HL-60/S4 treated with phorbol 12-myristate 13-acetate at 8.2 ng/mL for 4 days and 3 days (cell line): ENCODE measurements around the gene RECQL5.
"Not testable (repeated sequence)": the region's sequence is repeated elsewhere in the genome, so short reads cannot be mapped to it uniquely, and the experiment has no call there.

ENCODE experiments used
- in situ Hi-C: fragments of 300-500 bp; cut with MboI; formaldehyde crosslinking; loops from 2 replicates; pipeline ENCODE4 v1.15.0; 2022; ENCODE audit warnings: low sequenced_read_pairs

Gene RECQL5

GRCh38 chr17:75595920-75596313 is 71.0 kb downstream of the RECQL5 start:
- in situ Hi-C loops = no loop called here

GRCh38 chr17:75595284-75595919 is 71.6 kb downstream of the RECQL5 start:
- in situ Hi-C loops = no loop called here

GRCh38 chr17:75594499-75595283 is 72.3 kb downstream of the RECQL5 start:
- in situ Hi-C loops = no loop called here

GRCh38 chr17:75593430-75593829 is 73.5 kb downstream of the RECQL5 start:
- in situ Hi-C loops = not testable (repeated sequence)

GRCh38 chr17:75592348-75593020 is 74.5 kb downstream of the RECQL5 start:
- in situ Hi-C loops = no loop called here

GRCh38 chr17:75591722-75592302 is 75.1 kb downstream of the RECQL5 start:
- in situ Hi-C loops = no loop called here

GRCh38 chr17:75590849-75591721 is 75.9 kb downstream of the RECQL5 start:
- in situ Hi-C loops = no loop called here

- in situ Hi-C loops = no loop called here
These were observed 76.6 kb downstream of the RECQL5 start for GRCh38 chr17:75590314-75590761.

GRCh38 chr17:75589919-75590303 is 77.0 kb downstream of the RECQL5 start:
- in situ Hi-C loops = no loop called here

GRCh38 chr17:75589012-75589918 is 77.7 kb downstream of the RECQL5 start:
- in situ Hi-C loops = no loop called here

GRCh38 chr17:75588596-75589011 is 78.3 kb downstream of the RECQL5 start:
- in situ Hi-C loops = no loop called here

GRCh38 chr17:75587675-75588595 is 79.0 kb downstream of the RECQL5 start, which contains the start of gene MYO15B:
MYO15B (plus strand) TSS chr17:75587800; CDS start chr17:75588058, 258 bp downstream.
- in situ Hi-C loops = no loop called here

- in situ Hi-C loops = no loop called here
These were observed 82.1 kb downstream of the RECQL5 start for GRCh38 chr17:75584849-75585175.

GRCh38 chr17:75583197-75583596 is 83.8 kb downstream of the RECQL5 start:
- in situ Hi-C loops = not testable (repeated sequence)

GRCh38 chr17:75581121-75581725 is 85.7 kb downstream of the RECQL5 start:
- in situ Hi-C loops = not testable (repeated sequence)
